BLaER1 (cell line): ENCODE measurements around the gene LRIT3.

Source experiments
- H3K27ac ChIP-seq: shearing (Covaris generic); formaldehyde crosslinking; 2 replicates; pipeline ENCODE4 v1.8.1; 2022
- H3K27me3 ChIP-seq: shearing (Covaris generic); formaldehyde crosslinking; 2 replicates; pipeline ENCODE4 v1.8.1; 2022
- H3K36me3 ChIP-seq: shearing (Covaris generic); formaldehyde crosslinking; 2 replicates; pipeline ENCODE4 v1.8.1; 2022
- H3K4me1 ChIP-seq: shearing (Covaris generic); formaldehyde crosslinking; 2 replicates; pipeline ENCODE4 v1.8.1; 2022
- H3K4me2 ChIP-seq: shearing (Covaris generic); formaldehyde crosslinking; 2 replicates; pipeline ENCODE4 v1.8.1; 2022
- H3K4me3 ChIP-seq: shearing (Covaris generic); formaldehyde crosslinking; 2 replicates; pipeline ENCODE4 v1.8.1; 2022
- H3K9ac ChIP-seq: shearing (Covaris generic); formaldehyde crosslinking; 2 replicates; pipeline ENCODE4 v1.8.1; 2022
- H3K9me3 ChIP-seq: shearing (Covaris generic); formaldehyde crosslinking; 2 replicates; pipeline ENCODE4 v1.8.1; 2022
- H4K20me1 ChIP-seq: shearing (Covaris generic); formaldehyde crosslinking; 2 replicates; pipeline ENCODE4 v1.8.1; 2022
- Cebpa-rat ChIP-seq: shearing (Covaris generic); IDR thresholded peaks from 2 replicates; pipeline ENCODE4 v1.8.1; 2022

Gene LRIT3

GRCh38 chr4:109815151-109816081, 32.5 kb upstream of the LRIT3 start, which contains the start of gene GAR1:
Gene GAR1 (plus strand): TSS chr4:109815762. CDS start chr4:109816165, 403 bp downstream.
- Histone ChIP-seq H3K36me3 (peaks cover 32% of the 10 kb centered on the region), H3K4me1 (peaks cover 28% of the 10 kb centered on the region), H3K4me2 (peak within 1 kb of the TSS; percentile 74), H3K9me3 (no peaks in the 10 kb centered on the region), H3K27me3 (no peaks in the 10 kb centered on the region), H3K9ac (peak within 1 kb of the TSS; percentile 88), H3K27ac (peak within 1 kb of the TSS; percentile 84), H3K4me3 (peak within 1 kb of the TSS; percentile 90), H4K20me1 (peaks cover 10% of the 10 kb centered on the region; the same call in 1 of the 2 replicates)
- no peak for TF ChIP-seq Cebpa-rat

DNA sequence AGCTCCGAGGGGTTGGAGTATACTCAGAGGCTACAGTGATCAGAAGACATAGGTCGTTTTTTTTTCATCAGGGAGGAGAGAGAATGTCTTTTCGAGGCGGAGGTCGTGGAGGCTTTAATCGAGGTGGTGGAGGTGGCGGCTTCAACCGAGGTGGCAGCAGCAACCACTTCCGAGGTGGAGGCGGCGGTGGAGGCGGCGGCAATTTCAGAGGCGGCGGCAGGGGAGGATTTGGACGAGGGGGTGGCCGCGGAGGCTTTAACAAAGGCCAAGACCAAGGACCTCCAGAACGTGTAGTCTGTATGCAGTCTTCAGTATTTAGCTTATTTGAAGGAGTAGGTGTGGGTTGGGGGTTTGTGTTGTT, 31.8 kb upstream of the LRIT3 start:
- TF ChIP-seq Cebpa-rat = no peak
- Histone ChIP-seq H3K4me3 (peak overlapping the region; percentile 90), H3K9me3 (no peaks in the 10 kb centered on the region), H3K36me3 (peaks cover 38% of the 10 kb centered on the region), H3K27ac (peak overlapping the region; percentile 84), H3K4me1 (peaks cover 28% of the 10 kb centered on the region), H3K4me2 (peak overlapping the region; percentile 74), H3K27me3 (no peaks in the 10 kb centered on the region), H3K9ac (peak overlapping the region; percentile 88), H4K20me1 (peaks cover 12% of the 10 kb centered on the region; the same call in 1 of the 2 replicates)

GRCh38 chr4:109816894-109817293, 31.0 kb upstream of the LRIT3 start:
- no peak for TF ChIP-seq Cebpa-rat
- peak overlapping the region; percentile 74 for H3K4me2 ChIP-seq
- no peaks in the 10 kb centered on the region for H3K9me3 ChIP-seq
- peak overlapping the region; percentile 88 for H3K9ac ChIP-seq
- no peaks in the 10 kb centered on the region for H3K27me3 ChIP-seq
- peaks cover 28% of the 10 kb centered on the region for H3K4me1 ChIP-seq
- H3K4me3 ChIP-seq = peak overlapping the region; percentile 90
- no peak overlapping the region for H3K27ac ChIP-seq
- peaks cover 46% of the 10 kb centered on the region for H3K36me3 ChIP-seq
- H4K20me1 ChIP-seq = peaks cover 17% of the 10 kb centered on the region; the same call in 1 of the 2 replicates

DNA sequence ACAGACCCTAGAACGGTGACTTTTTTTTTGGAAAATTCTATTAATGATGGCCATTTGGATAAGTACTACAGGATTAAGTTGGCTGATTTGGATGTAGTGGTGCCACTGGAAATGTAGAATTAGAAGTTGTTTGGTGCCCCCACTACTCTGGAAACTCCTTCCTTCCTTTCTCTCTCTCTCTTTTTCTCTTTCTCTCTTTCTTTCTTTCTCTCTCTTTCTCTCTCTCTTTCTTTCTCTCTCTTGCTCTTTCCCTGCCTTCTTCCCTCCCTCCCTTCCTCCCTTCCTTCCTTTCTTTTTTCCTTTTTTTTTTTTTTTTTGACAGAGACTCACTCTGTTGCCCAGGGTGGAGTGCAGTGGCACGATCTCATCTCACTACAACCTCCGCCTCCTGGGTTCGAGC, 29.6 kb upstream of the LRIT3 start:
- no peak overlapping the region for H3K9ac ChIP-seq
- no peak overlapping the region for H3K27ac ChIP-seq
- no peak overlapping the region for H3K4me2 ChIP-seq
- H3K9me3 ChIP-seq = no peaks in the 10 kb centered on the region
- peaks cover 23% of the 10 kb centered on the region for H4K20me1 ChIP-seq
- H3K4me1 ChIP-seq = peaks cover 28% of the 10 kb centered on the region
- no peak for TF ChIP-seq Cebpa-rat
- peaks cover 59% of the 10 kb centered on the region for H3K36me3 ChIP-seq
- H3K27me3 ChIP-seq = no peaks in the 10 kb centered on the region
- no peak overlapping the region for H3K4me3 ChIP-seq

- H3K36me3 ChIP-seq = peaks cover 69% of the 10 kb centered on the region
- H3K27ac ChIP-seq = no peak overlapping the region
- peaks cover 26% of the 10 kb centered on the region for H4K20me1 ChIP-seq
- no peak overlapping the region for H3K4me2 ChIP-seq
- H3K9me3 ChIP-seq = no peaks in the 10 kb centered on the region
- no peak overlapping the region for H3K9ac ChIP-seq
- no peak for TF ChIP-seq Cebpa-rat
- no peak overlapping the region for H3K4me3 ChIP-seq
- H3K27me3 ChIP-seq = no peaks in the 10 kb centered on the region
- peaks cover 21% of the 10 kb centered on the region for H3K4me1 ChIP-seq
These were observed 27.3 kb upstream of the LRIT3 start for GRCh38 chr4:109820563-109820962.

DNA sequence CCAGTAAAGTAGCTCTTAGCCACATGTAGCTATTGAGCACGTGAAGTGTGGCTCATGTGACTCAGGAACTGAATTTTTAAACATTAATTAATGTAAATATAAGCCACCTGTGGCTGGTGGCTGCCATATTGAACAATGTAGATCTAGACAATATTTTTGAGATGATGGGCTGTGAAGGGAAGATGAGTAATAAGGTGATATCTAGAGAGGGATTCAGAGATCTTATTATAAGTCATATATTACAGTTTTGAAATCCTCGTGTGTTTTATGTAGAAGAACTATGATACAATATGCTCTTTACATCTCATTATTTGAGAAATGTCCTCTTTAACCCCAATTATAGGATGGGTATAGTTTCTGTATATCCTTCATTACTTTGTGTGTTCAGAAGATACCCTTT, 26.7 kb upstream of the LRIT3 start:
- H3K4me3 ChIP-seq = no peak overlapping the region
- H3K27ac ChIP-seq = no peak overlapping the region
- no peak overlapping the region for H3K4me2 ChIP-seq
- no peaks in the 10 kb centered on the region for H3K27me3 ChIP-seq
- H3K4me1 ChIP-seq = peaks cover 21% of the 10 kb centered on the region
- H3K36me3 ChIP-seq = peaks cover 75% of the 10 kb centered on the region
- H4K20me1 ChIP-seq = peaks cover 26% of the 10 kb centered on the region
- H3K9ac ChIP-seq = no peak overlapping the region
- no peaks in the 10 kb centered on the region for H3K9me3 ChIP-seq
- no peak for TF ChIP-seq Cebpa-rat

- no peak overlapping the region for H3K27ac ChIP-seq
- no peak overlapping the region for H3K4me2 ChIP-seq
- H3K4me3 ChIP-seq = no peak overlapping the region
- peaks cover 34% of the 10 kb centered on the region for H3K36me3 ChIP-seq
- no peaks in the 10 kb centered on the region for H3K27me3 ChIP-seq
- no peaks in the 10 kb centered on the region for H3K4me1 ChIP-seq
- no peak overlapping the region for H3K9ac ChIP-seq
- TF ChIP-seq Cebpa-rat = no peak
- H3K9me3 ChIP-seq = no peaks in the 10 kb centered on the region
- peaks cover 9% of the 10 kb centered on the region for H4K20me1 ChIP-seq
These were observed 21.2 kb upstream of the LRIT3 start for GRCh38 chr4:109826719-109827118.

- Histone ChIP-seq H3K4me1 (no peaks in the 10 kb centered on the region), H3K9me3 (no peaks in the 10 kb centered on the region), H3K4me2 (no peak within 1 kb of the TSS), H3K27ac (no peak within 1 kb of the TSS), H4K20me1 (peaks cover 9% of the 10 kb centered on the region), H3K27me3 (no peaks in the 10 kb centered on the region), H3K36me3 (peaks cover 26% of the 10 kb centered on the region), H3K9ac (no peak within 1 kb of the TSS), H3K4me3 (no peak within 1 kb of the TSS)
- no peak for TF ChIP-seq Cebpa-rat
These were observed 20.2 kb upstream of the LRIT3 start, which contains the start of gene RRH for GRCh38 chr4:109827672-109828071. Gene RRH (plus strand): TSS chr4:109827972. CDS start chr4:109828028, 56 bp downstream.

- Histone ChIP-seq H3K27me3 (no peaks in the 10 kb centered on the region), H3K9me3 (no peaks in the 10 kb centered on the region), H3K4me2 (no peak overlapping the region), H3K9ac (no peak overlapping the region), H3K4me3 (no peak overlapping the region), H4K20me1 (no peaks in the 10 kb centered on the region), H3K36me3 (no peaks in the 10 kb centered on the region), H3K27ac (no peak overlapping the region), H3K4me1 (no peaks in the 10 kb centered on the region)
- TF ChIP-seq Cebpa-rat = no peak
These were observed 14.2 kb upstream of the LRIT3 start for GRCh38 chr4:109833756-109834155.

DNA sequence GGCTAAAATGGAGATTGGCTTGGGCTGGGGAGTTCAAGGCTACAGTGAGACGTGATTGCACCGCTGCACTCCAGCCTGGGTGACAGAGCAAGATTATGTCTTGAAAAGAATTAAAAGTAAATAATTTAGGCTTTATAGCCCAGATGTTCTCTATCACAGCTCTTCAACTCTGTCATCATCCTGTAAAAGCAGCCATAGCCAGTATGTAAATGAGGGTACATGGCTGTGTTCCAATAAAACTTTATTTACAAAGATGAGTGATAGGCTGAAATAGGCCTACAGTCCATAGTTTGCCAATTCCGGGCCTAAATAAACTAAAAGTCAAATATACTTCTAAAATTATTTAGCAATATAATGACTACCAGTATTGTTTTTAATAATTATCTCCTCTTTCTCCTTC, 10.9 kb upstream of the LRIT3 start:
- Histone ChIP-seq H4K20me1 (no peaks in the 10 kb centered on the region), H3K4me1 (no peaks in the 10 kb centered on the region)
- no peak for TF ChIP-seq Cebpa-rat

More for the DNA sequence above, 10.9 kb upstream of the LRIT3 start:
- Histone ChIP-seq H3K9me3 (no peaks in the 10 kb centered on the region), H3K27me3 (no peaks in the 10 kb centered on the region), H3K4me3 (no peak overlapping the region), H3K36me3 (no peaks in the 10 kb centered on the region), H3K27ac (no peak overlapping the region), H3K4me2 (no peak overlapping the region), H3K9ac (no peak overlapping the region)
